K562 (cell line): Measurements from ENCODE around the gene GJD4. TPM values are rescaled to one million over a fixed set of nuclear protein-coding genes. Genes with fewer than 3 reads are reported as not detected.

Experiments
- EZH2 ChIP-seq: IDR thresholded peaks from 2 replicates; pipeline ENCODE4 v1.6.1; 2012; ENCODE audit warnings: low read depth, mild to moderate bottlenecking, inconsistent platforms, low read length, borderline replicate concordance
- NCOA1 ChIP-seq: fragments of 450-650 bp; IDR thresholded peaks from 2 replicates; pipeline ENCODE4 v1.6.1; 2016; ENCODE audit warnings: low read depth
- RAD21 ChIP-seq, 2 experiments: fragments of 250-450 bp in 1 of 2; fragments of 450-650 bp in 1 of 2; sonication (Bioruptor Pico) in 1 of 2; formaldehyde crosslinking in 1 of 2; IDR thresholded peaks in 1 of 2; conservative IDR thresholded peaks in 1 of 2; 2 replicates each; pipeline versions ENCODE4 v1.4.0 to v1.8.0; 2020 to 2022; ENCODE audit warnings: mild to moderate bottlenecking in 2 of 2, moderate library complexity in 1 of 2
- SIRT6 ChIP-seq: IDR thresholded peaks from one replicate; pipeline ENCODE4 v1.6.1; 2012; ENCODE audit warnings: low read depth, mild to moderate bottlenecking, control low read depth, inconsistent platforms, low read length, moderate library complexity
- SMC3 ChIP-seq: conservative IDR thresholded peaks from 2 replicates; pipeline ENCODE4 v1.6.1; 2011; ENCODE audit warnings: low read depth, low read length, improper control_type of control experiment; ENCODE audit not compliant: insufficient read depth
- polyA plus RNA-seq, 8 experiments: library from polyadenylated mRNA; depleted of rRNA in 4 of 8; stranded (reverse) in 5 of 8; unstranded in 3 of 8; fragments of >200 nt; fragmentation: Nextera tagmentation in 2 of 8; fragmentation: Illumina TruSeq in 1 of 8; extraction: Ambion mirVana in 2 of 8; extraction: Trizol in 1 of 8; gene quantifications; 2 replicates each; pipeline versions ENCODE4 v1.2.1 to v1.2.3, GENCODE V29; 2011 to 2014; ENCODE audit warnings: inconsistent platforms in 1 of 8, missing spikeins in 1 of 8
- total RNA-seq, 7 experiments: library from RNA; depleted of rRNA in 6 of 7; stranded (reverse); fragments of >200 nt in 6 of 7; fragmentation: Illumina TruSeq in 2 of 7; extraction: Trizol in 2 of 7; gene quantifications; 2 replicates each; pipeline versions ENCODE4 v1.2.1 to v1.2.3, GENCODE V29; 2011 to 2021; ENCODE audit warnings: low replicate concordance in 1 of 7
- TF ChIP-seq, protein P1 (sequence below): sonication (generic); formaldehyde crosslinking; IDR thresholded peaks from 2 replicates; pipeline ENCODE4 v1.8.1; 2023; ENCODE audit warnings: mild to moderate bottlenecking, missing genetic modification reagents
- TF ChIP-seq, protein P2 (sequence below): IDR thresholded peaks from 2 replicates; pipeline ENCODE4 v1.6.1; 2011; ENCODE audit warnings: borderline replicate concordance, low read depth, mild to moderate bottlenecking, moderate library complexity, low read length; ENCODE audit not compliant: insufficient read depth, poor library complexity, severe bottlenecking

GJD4 gene
- total and polyA plus RNA-seq, 9 of the 15 experiments (the other 6 are each of a cell fraction or from before 2014, with no cell fraction given) = not detected

DNA sequence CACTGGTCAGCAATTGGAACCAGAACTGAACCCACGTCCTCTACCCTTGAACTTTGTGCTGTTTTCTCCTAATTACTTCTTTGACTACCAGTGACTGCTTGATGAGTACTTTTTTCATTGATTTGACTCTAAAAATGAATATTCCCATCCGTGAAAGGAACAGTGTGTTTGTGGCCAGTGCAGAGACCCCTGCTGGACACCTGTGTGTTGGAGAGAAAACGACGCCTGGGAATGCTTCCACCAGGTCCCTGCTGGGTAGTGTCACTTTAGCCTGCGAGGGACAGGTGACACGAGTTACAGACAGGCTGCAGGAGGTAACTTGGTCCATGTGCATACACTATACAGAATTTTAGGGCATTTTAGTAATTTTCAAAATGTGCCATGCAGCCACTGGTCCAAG lies 6.8 kb upstream of the GJD4 start (continued):
- TF ChIP-seq SMC3 (peak; percentile 45; the same call in 1 of the 2 replicates), RAD21 (CRISPR knock-in tag; conservative IDR thresholded peaks at IDR 0.05 in 1 of 2, IDR thresholded peaks at IDR 0.05 in 1 of 2) (peak in 1 of 2 experiments; percentile 53; a peak in 3 of 4 replicates), NCOA1 (no peak), EZH2 (no peak), SIRT6 (no peak)
- TF ChIP-seq, protein P1, sequence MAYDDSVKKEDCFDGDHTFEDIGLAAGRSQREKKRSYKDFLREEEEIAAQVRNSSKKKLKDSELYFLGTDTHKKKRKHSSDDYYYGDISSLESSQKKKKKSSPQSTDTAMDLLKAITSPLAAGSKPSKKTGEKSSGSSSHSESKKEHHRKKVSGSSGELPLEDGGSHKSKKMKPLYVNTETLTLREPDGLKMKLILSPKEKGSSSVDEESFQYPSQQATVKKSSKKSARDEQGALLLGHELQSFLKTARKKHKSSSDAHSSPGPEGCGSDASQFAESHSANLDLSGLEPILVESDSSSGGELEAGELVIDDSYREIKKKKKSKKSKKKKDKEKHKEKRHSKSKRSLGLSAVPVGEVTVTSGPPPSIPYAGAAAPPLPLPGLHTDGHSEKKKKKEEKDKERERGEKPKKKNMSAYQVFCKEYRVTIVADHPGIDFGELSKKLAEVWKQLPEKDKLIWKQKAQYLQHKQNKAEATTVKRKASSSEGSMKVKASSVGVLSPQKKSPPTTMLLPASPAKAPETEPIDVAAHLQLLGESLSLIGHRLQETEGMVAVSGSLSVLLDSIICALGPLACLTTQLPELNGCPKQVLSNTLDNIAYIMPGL (CRISPR knock-in tag) = no peak
- TF ChIP-seq, protein P2, sequence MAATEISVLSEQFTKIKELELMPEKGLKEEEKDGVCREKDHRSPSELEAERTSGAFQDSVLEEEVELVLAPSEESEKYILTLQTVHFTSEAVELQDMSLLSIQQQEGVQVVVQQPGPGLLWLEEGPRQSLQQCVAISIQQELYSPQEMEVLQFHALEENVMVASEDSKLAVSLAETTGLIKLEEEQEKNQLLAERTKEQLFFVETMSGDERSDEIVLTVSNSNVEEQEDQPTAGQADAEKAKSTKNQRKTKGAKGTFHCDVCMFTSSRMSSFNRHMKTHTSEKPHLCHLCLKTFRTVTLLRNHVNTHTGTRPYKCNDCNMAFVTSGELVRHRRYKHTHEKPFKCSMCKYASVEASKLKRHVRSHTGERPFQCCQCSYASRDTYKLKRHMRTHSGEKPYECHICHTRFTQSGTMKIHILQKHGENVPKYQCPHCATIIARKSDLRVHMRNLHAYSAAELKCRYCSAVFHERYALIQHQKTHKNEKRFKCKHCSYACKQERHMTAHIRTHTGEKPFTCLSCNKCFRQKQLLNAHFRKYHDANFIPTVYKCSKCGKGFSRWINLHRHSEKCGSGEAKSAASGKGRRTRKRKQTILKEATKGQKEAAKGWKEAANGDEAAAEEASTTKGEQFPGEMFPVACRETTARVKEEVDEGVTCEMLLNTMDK = peak; percentile 6
